Peyer's patch (tissue), 4 donors: ENCODE measurements around the gene AKT3.

Experiments used
- CTCF ChIP-seq, 6 experiments: fragments of 450-650 bp in 4 of 6; fragments of 200-600 bp in 2 of 6; sonication (generic) in 1 of 6; IDR thresholded peaks; one replicate each; pipeline ENCODE4 v1.5.1; 2017 to 2019; ENCODE audit warnings: antibody characterized with exemption in 6 of 6, mild to moderate bottlenecking in 3 of 6, moderate library complexity in 1 of 6
- POLR2A ChIP-seq, 2 donors: fragments of 450-650 bp; IDR thresholded peaks; one replicate each; pipeline ENCODE4 v1.5.1; 2017; ENCODE audit warnings: antibody characterized with exemption in 2 of 2, mild to moderate bottlenecking in 2 of 2, moderate library complexity in 2 of 2

DNA sequence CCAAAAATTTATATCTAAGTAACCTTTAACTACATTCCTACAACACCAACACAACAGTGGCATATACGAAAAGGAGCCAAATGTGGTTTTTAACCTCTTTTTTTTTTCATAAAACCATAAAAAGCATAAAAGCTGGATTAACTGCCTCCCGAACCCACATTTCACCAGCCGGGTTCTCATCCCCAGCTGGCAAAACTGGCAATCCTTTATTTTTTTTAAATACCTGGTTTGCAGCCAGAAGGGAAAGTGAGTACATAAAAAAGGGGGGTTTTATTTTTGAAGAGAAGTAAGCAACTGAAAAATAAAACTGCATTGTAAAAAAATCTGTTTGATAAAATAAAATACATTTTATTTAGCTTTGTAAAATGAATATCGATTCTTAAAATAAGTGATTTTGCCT is 295.4 kb downstream of the AKT3 start:
- TF ChIP-seq CTCF (IDR thresholded peaks at IDR 0.05), result no peak
- TF ChIP-seq POLR2A (IDR thresholded peaks at IDR 0.05), result no peak
